Esophagus squamous epithelium (tissue), 4 donors: ENCODE results near the gene EVL.

Source experiments
- POLR2A ChIP-seq, 4 donors: fragments of 450-650 bp; IDR thresholded peaks; one replicate each; pipeline ENCODE4 v1.6.1; 2017; ENCODE audit warnings: antibody characterized with exemption in 4 of 4, mild to moderate bottlenecking in 4 of 4, moderate library complexity in 3 of 4
- TF ChIP-seq, protein P1 (sequence below), 6 experiments: fragments of 450-650 bp in 4 of 6; fragments of 200-600 bp in 2 of 6; sonication (generic) in 2 of 6; IDR thresholded peaks; one replicate each; pipeline ENCODE4 v1.5.1; 2016 to 2019; ENCODE audit warnings: antibody characterized with exemption in 6 of 6, mild to moderate bottlenecking in 4 of 6, moderate library complexity in 4 of 6

- TF ChIP-seq, protein P1, sequence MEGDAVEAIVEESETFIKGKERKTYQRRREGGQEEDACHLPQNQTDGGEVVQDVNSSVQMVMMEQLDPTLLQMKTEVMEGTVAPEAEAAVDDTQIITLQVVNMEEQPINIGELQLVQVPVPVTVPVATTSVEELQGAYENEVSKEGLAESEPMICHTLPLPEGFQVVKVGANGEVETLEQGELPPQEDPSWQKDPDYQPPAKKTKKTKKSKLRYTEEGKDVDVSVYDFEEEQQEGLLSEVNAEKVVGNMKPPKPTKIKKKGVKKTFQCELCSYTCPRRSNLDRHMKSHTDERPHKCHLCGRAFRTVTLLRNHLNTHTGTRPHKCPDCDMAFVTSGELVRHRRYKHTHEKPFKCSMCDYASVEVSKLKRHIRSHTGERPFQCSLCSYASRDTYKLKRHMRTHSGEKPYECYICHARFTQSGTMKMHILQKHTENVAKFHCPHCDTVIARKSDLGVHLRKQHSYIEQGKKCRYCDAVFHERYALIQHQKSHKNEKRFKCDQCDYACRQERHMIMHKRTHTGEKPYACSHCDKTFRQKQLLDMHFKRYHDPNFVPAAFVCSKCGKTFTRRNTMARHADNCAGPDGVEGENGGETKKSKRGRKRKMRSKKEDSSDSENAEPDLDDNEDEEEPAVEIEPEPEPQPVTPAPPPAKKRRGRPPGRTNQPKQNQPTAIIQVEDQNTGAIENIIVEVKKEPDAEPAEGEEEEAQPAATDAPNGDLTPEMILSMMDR (IDR thresholded peaks at IDR 0.05): peak in 2 of 6 experiments; percentile 6 to 29
- no peak for TF ChIP-seq POLR2A (IDR thresholded peaks at IDR 0.05)
Observed at GRCh38 chr14:100025111-100025510, 40.1 kb upstream of the EVL start.
